Activated CD4-positive, alpha-beta T cell treated with anti-CD3 and anti-CD28 coated beads for 36 hours (primary cell): ENCODE results near the gene HEXIM2. TPM values are rescaled to one million over a fixed set of nuclear protein-coding genes. Genes with fewer than 3 reads are reported as not detected.

ENCODE experiments used
- ATAC-seq: fragments of 200-7000 bp; cut with Tn5 transposase; one replicate; pipeline ENCODE4 v1.10.0; 2021; ENCODE audit warnings: mild to moderate bottlenecking, moderate library complexity
- CTCF ChIA-PET: fragments of 350-600 bp; sonication (Branson Sonifier 250); formaldehyde crosslinking; loops from one replicate; lab custom pipeline; 2021; ENCODE audit warnings: antibody characterized with exemption; lab: Charles Lee
- POLR2A ChIA-PET: fragments of 350-600 bp; sonication (Branson Sonifier 250); formaldehyde crosslinking; loops from one replicate; lab custom pipeline; 2021; ENCODE audit warnings: antibody characterized with exemption, inconsistent platforms; lab: Charles Lee
- DNase-seq: peaks from one replicate; pipeline ENCODE4 v3.0.0-alpha.2; 2020
- H3K27ac Mint-ChIP-seq: one replicate; pipeline ENCODE4 v1.8.0; 2021; ENCODE audit warnings: mixed read lengths
- H3K27me3 Mint-ChIP-seq: one replicate; pipeline ENCODE4 v1.8.0; 2021; ENCODE audit warnings: mixed read lengths
- H3K36me3 Mint-ChIP-seq: one replicate; pipeline ENCODE4 v1.8.0; 2021; ENCODE audit warnings: low read depth, mixed read lengths
- H3K4me1 Mint-ChIP-seq: one replicate; pipeline ENCODE4 v1.8.0; 2021; ENCODE audit warnings: mixed read lengths
- H3K4me3 Mint-ChIP-seq: one replicate; pipeline ENCODE4 v1.8.0; 2021; ENCODE audit warnings: mild to moderate bottlenecking, moderate library complexity, mixed read lengths
- H3K9me3 Mint-ChIP-seq: one replicate; pipeline ENCODE4 v1.8.0; 2021; ENCODE audit warnings: low read depth, mixed read lengths
- intact Hi-C, 2 experiments: fragments of 100-400 bp; cut with DNase I in 1 of 2; cut with micrococcal nuclease in 1 of 2; formaldehyde crosslinking; loops; one replicate each; pipeline versions ENCODE4 v1.14.2 to v1.15.1; 2022 to 2024; cut with DNase I, micrococcal nuclease
- total RNA-seq, 2 experiments: library from RNA; stranded (reverse); gene quantifications; one replicate each; pipeline ENCODE4 v1.2.3, GENCODE V29; 2021

Gene HEXIM2
- total RNA-seq, 2 experiments from 2014 or later: 3.9 to 4.6 TPM

DNA sequence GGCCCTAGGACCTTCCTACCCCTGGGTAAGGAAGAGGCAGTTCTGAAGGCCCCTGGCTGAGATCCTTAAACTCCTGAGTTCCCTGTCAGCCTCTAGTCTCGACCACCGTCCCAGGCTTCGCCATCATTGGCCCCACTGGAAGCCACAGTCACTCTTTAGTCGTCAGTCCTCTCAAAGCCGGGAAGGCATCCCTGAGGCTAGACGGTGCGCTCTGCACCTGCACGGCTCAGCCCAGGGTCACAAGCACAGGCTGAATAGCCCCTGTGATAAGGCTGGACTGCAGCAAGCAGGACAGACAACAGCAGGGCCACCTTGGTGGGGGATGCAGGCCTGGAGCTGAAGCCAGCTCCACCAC is 16.7 kb upstream of the HEXIM2 start:
- intact Hi-C loops: loop anchor here (5.0 kb wide), 2 partner anchors 83 to 958 kb away; partner anchors contain the start of genes NMT1 (in 1 of the 2) and TMUB2 (in 1 of the 2)
- H3K9me3 Mint-ChIP-seq: no peaks in the 10 kb centered on the region
- ATAC-seq (no peak), DNase-seq (no peak)
- CTCF ChIA-PET: interaction anchor here (0.5 to 10.0 kb wide), 2 partner anchors 11 to 226 kb away, joined by 3 to 222 read pairs; partner anchors contain the start of genes ACBD4 and PLCD3
- peaks cover 27% of the 10 kb centered on the region for H3K4me1 Mint-ChIP-seq
- peak overlapping the region; percentile 26 for H3K4me3 Mint-ChIP-seq
- H3K27me3 Mint-ChIP-seq: no peaks in the 10 kb centered on the region
- POLR2A ChIA-PET: interaction anchor here (1.4 to 1.6 kb wide), 3 partner anchors 10 to 84 kb away, joined by 3 to 7 read pairs (median 5); partner anchors contain the start of genes ACBD4 and HEXIM2
- peaks cover 21% of the 10 kb centered on the region for H3K36me3 Mint-ChIP-seq
- H3K27ac Mint-ChIP-seq: no peak overlapping the region

DNA sequence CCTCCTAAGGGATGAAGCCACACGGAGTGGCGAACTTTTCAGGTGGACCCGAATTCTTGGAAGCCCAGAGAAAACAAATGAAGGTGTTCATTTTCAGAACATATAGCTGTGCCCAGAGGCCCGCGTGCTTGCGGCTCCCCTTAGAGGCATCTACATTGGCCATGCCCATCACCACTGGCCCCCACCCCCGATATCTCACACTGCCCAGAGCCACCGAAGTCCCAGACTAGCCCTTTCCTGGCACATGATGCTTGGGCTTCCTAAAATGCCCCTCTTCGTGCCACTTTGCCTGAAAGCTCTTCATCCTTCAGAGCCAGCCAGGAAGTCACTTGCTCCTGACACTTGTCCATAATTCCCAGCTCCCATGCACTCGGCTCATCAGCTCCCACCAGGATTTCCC is 15.5 kb upstream of the HEXIM2 start:
- Mint-ChIP-seq H3K9me3 (no peaks in the 10 kb centered on the region), H3K4me3 (peak overlapping the region; percentile 99), H3K27me3 (no peaks in the 10 kb centered on the region), H3K36me3 (peaks cover 31% of the 10 kb centered on the region), H3K27ac (peak overlapping the region; percentile 100), H3K4me1 (peaks cover 32% of the 10 kb centered on the region)
- POLR2A ChIA-PET: interaction anchor here (1.4 kb wide), 1 partner anchor 15 kb away, joined by 5 read pairs; the partner anchor contains the start of gene HEXIM2
- CTCF ChIA-PET: interaction anchor here (0.6 to 10.0 kb wide), 3 partner anchors 12 to 171 kb away, joined by 3 to 222 read pairs (median 4); partner anchors contain the start of genes ACBD4, MAP3K14 and PLCD3
- DNase-seq (no peak), ATAC-seq (no peak)
- intact Hi-C loops: loop anchor here (5.0 kb wide), 2 partner anchors 84 to 959 kb away; partner anchors contain the start of genes NMT1 (in 1 of the 2) and TMUB2 (in 1 of the 2)

DNA sequence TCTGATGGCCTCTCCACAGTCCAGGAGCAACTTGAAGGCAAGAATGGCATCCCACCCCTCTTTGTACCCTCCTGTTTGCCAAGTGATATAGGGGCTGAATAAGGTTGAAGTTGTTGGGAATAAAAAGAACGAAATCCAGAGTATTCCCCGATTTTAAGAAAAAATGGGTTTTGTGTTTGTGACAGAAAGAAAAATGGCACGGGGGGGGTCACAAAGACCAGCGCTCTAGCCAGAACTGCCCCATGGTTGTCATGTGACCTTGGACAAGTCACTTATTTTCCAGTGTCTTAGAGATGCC is 15.1 kb upstream of the HEXIM2 start:
- intact Hi-C loops: loop anchor here (5.0 kb wide), 2 partner anchors 84 to 959 kb away; partner anchors contain the start of genes NMT1 (in 1 of the 2) and TMUB2 (in 1 of the 2)
- peaks cover 35% of the 10 kb centered on the region for H3K36me3 Mint-ChIP-seq
- no peaks in the 10 kb centered on the region for H3K9me3 Mint-ChIP-seq
- ChIA-PET POLR2A (interaction anchor here (1.4 kb wide), 1 partner anchor 15 kb away, joined by 5 read pairs; the partner anchor contains the start of gene HEXIM2), CTCF (interaction anchor here (0.6 to 10.0 kb wide), 3 partner anchors 12 to 170 kb away, joined by 3 to 222 read pairs (median 4); partner anchors contain the start of genes ACBD4, MAP3K14 and PLCD3)
- no peak for ATAC-seq
- H3K4me1 Mint-ChIP-seq: peaks cover 36% of the 10 kb centered on the region
- H3K4me3 Mint-ChIP-seq: peak overlapping the region; percentile 99
- H3K27ac Mint-ChIP-seq: peak overlapping the region; percentile 100
- no peak for DNase-seq
- H3K27me3 Mint-ChIP-seq: no peaks in the 10 kb centered on the region

DNA sequence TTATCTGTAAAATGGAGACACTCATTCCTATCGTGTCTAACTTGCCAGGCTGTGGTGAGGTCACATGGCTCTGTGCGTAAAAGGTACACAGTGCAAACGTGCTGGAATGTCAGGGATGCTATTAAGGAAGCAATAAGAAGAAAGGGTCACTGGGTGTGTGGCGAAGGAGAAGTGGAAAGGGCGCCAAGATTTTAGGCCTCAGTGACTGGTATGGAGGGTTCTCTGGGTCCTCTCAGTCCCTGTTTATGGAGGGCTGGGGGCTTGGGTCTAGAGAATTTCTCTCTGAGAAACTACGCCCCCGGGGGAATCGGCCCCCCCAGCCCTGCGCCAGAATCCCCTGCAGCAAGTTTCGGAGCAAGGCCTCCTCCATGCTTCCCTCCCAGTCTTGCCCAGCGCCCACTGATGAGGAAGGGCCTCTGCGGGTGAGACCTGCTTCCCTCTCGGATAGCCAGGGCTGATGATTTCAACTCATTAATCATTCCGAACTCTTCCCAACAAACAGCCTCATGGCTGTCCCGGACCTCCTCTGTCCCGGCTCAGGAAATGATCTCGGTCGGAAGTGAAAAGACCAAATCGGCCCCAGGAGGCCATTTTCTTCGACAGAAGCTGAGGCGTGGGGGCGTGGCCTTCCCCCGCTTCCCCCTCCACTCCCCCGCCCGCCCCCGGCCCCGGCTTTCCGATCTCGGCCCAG is 14.6 kb upstream of the HEXIM2 start:
- intact Hi-C loops: loop anchor here (1.0 to 5.0 kb wide), 3 partner anchors 85 to 960 kb away; partner anchors contain the start of genes NMT1 (in 1 of the 2) and TMUB2 (in 1 of the 2)
- Mint-ChIP-seq H3K4me1 (peaks cover 38% of the 10 kb centered on the region), H3K27ac (peak overlapping the region; percentile 100), H3K36me3 (peaks cover 37% of the 10 kb centered on the region), H3K9me3 (no peaks in the 10 kb centered on the region), H3K27me3 (no peaks in the 10 kb centered on the region), H3K4me3 (peak overlapping the region; percentile 99)
- ChIA-PET POLR2A (interaction anchor here (3.3 to 6.5 kb wide), 5 partner anchors 11 to 165 kb away, joined by 26 to 247 read pairs (median 38); partner anchors contain the start of genes ACBD4, HEXIM2 and NMT1), CTCF (interaction anchor here (0.6 to 10.0 kb wide), 5 partner anchors 13 to 170 kb away, joined by 3 to 222 read pairs (median 6); partner anchors contain the start of genes ACBD4, HEXIM2, MAP3K14 and PLCD3)
- no peak for DNase-seq
- peak; percentile 1 for ATAC-seq

DNA sequence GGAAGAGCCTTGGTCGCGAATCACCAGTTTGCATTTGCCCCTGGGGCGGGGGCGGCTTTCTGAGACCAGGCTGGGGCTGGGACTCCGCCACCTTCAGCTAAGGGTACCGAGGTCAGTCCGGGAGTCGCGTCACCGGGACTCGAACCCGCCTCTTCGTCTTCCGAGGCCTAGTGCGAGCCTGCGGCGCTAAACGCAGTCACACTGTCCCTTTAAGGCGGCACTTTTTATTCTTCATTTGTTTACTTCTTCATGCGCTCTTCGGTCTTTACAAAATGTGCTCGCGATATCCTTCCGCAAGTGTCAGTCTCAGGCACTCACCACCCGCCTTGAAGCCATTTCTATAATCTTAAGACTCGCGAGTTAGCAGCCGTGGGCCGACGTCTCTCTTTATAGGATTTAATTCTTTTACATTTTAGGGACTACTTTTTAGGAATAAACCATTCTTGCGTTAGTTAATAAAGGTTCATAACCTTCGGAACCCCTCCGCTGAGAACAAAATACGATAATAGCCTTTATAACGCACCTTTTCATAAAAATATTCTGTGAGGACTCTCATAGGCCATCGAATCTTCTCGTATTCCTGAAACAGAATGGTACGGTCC is 14.0 kb upstream of the HEXIM2 start:
- Mint-ChIP-seq H3K4me1 (peaks cover 38% of the 10 kb centered on the region), H3K4me3 (peak overlapping the region; percentile 99), H3K9me3 (no peaks in the 10 kb centered on the region), H3K27ac (peak overlapping the region; percentile 100), H3K36me3 (peaks cover 37% of the 10 kb centered on the region), H3K27me3 (no peaks in the 10 kb centered on the region)
- POLR2A ChIA-PET: interaction anchor here (0.5 to 6.5 kb wide), 17 partner anchors 9 to 943 kb away, joined by 3 to 247 read pairs (median 11); partner anchors contain the start of genes ACBD4, EFTUD2, HEXIM2 and MAP3K14
- DNase-seq (peak; percentile 90), ATAC-seq (peak; percentile 37)
- intact Hi-C loops: loop anchor here (1.0 to 5.0 kb wide), 12 partner anchors 12 to 960 kb away; partner anchors contain the start of genes ACBD4 (in 2 of the 2), HEXIM2 (in 2 of the 2), NMT1 (in 2 of the 2) and DCAKD (in 1 of the 2)
- CTCF ChIA-PET: interaction anchor here (0.8 to 10.0 kb wide), 6 partner anchors 8 to 50 kb away, joined by 5 to 222 read pairs (median 56); partner anchors contain the start of genes ACBD4, HEXIM2 and PLCD3

DNA sequence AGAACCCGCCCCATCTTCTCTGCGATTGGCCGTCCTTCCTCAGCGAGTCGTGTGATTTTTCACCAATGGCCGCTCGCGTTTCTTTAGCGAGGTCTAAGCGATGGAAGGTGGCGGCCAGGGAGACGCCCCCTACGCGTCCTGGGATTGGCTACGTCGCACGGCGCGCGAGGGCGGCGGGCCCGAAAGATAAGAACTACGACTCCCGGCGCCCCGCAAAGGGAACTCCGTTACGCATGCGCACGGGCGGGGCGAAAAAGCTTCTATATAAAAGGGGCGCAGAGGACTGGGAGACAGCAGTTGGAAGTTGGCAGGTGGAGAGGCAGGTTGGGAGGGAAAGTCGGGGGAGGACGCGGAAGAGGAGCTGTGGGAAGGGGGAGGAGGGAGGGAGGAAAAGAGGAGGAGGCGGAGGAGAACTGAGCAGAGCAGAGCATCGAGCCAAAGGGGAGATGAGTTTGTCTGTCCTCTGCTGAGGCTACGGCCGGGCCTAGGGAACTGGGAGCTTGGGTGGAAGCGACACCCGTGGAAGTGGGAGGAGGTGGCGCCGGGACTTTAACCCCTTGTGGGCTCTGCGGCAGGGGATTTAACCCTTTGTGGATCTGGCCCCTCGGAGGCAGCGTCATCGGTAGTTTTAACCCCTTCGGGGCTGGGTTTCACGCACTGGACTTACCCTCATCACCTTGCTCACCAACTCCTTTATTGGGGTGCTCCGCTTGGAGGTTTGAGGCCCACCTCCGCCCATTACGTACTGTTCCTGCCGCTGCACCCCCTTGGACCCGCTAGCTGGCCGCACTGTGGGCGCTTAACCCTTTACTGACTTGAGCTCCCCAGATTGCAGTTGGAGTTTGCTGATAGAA is 13.3 kb upstream of the HEXIM2 start, which contains the start of gene HEXIM1:
HEXIM1 (plus strand) TSS at position 293 of the 854 bp plus-strand sequence. CDS start 716 bp downstream, outside the sequence.
- ChIA-PET CTCF (interaction anchor here (1.0 to 10.0 kb wide), 14 partner anchors 9 to 168 kb away, joined by 3 to 222 read pairs (median 6); partner anchors contain the start of genes ACBD4, HEXIM2, MAP3K14 and PLCD3), POLR2A (interaction anchor here (0.5 to 6.5 kb wide), 31 partner anchors 9 to 1038 kb away, joined by 3 to 247 read pairs (median 7); partner anchors contain the start of genes ACBD4, EFTUD2, FMNL1 and HEXIM2)
- DNase-seq (peak; percentile 99), ATAC-seq (peak; percentile 78)
- Mint-ChIP-seq H3K27me3 (no peaks in the 10 kb centered on the region), H3K4me1 (peaks cover 37% of the 10 kb centered on the region), H3K27ac (peak within 1 kb of the TSS; percentile 100), H3K4me3 (peak within 1 kb of the TSS; percentile 99), H3K36me3 (peaks cover 37% of the 10 kb centered on the region), H3K9me3 (no peaks in the 10 kb centered on the region)
- intact Hi-C loops: loop anchor here (1.0 to 5.0 kb wide), 12 partner anchors 13 to 961 kb away; partner anchors contain the start of genes ACBD4 (in 2 of the 2), HEXIM2 (in 2 of the 2), NMT1 (in 2 of the 2) and DCAKD (in 1 of the 2)

DNA sequence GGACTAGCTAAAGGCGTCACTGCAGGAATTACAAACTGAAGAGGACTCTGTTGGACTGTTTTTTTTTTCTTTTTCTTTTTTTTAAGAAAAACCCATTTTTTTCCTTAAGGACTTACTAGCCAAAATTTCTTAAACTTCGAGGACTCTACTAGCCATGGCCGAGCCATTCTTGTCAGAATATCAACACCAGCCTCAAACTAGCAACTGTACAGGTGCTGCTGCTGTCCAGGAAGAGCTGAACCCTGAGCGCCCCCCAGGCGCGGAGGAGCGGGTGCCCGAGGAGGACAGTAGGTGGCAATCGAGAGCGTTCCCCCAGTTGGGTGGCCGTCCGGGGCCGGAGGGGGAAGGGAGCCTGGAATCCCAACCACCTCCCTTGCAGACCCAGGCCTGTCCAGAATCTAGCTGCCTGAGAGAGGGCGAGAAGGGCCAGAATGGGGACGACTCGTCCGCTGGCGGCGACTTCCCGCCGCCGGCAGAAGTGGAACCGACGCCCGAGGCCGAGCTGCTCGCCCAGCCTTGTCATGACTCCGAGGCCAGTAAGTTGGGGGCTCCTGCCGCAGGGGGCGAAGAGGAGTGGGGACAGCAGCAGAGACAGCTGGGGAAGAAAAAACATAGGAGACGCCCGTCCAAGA is 12.5 kb upstream of the HEXIM2 start:
- Mint-ChIP-seq H3K27ac (peak overlapping the region; percentile 100), H3K36me3 (peaks cover 37% of the 10 kb centered on the region), H3K27me3 (no peaks in the 10 kb centered on the region), H3K4me1 (peaks cover 33% of the 10 kb centered on the region), H3K4me3 (peak overlapping the region; percentile 99), H3K9me3 (no peaks in the 10 kb centered on the region)
- ChIA-PET CTCF (interaction anchor here (0.8 to 10.0 kb wide), 20 partner anchors 8 to 168 kb away, joined by 3 to 222 read pairs (median 6); partner anchors contain the start of genes ACBD4, HEXIM2, MAP3K14 and PLCD3), POLR2A (interaction anchor here (0.6 to 6.5 kb wide), 33 partner anchors 8 to 1037 kb away, joined by 3 to 247 read pairs (median 6); partner anchors contain the start of genes ACBD4, EFTUD2, FMNL1 and HEXIM2)
- peak; percentile 88 for DNase-seq
- intact Hi-C loops: loop anchor here (1.0 to 5.0 kb wide), 5 partner anchors 24 to 962 kb away; partner anchors contain the start of genes NMT1 (in 1 of the 2) and TMUB2 (in 1 of the 2)
- ATAC-seq: peak; percentile 34

DNA sequence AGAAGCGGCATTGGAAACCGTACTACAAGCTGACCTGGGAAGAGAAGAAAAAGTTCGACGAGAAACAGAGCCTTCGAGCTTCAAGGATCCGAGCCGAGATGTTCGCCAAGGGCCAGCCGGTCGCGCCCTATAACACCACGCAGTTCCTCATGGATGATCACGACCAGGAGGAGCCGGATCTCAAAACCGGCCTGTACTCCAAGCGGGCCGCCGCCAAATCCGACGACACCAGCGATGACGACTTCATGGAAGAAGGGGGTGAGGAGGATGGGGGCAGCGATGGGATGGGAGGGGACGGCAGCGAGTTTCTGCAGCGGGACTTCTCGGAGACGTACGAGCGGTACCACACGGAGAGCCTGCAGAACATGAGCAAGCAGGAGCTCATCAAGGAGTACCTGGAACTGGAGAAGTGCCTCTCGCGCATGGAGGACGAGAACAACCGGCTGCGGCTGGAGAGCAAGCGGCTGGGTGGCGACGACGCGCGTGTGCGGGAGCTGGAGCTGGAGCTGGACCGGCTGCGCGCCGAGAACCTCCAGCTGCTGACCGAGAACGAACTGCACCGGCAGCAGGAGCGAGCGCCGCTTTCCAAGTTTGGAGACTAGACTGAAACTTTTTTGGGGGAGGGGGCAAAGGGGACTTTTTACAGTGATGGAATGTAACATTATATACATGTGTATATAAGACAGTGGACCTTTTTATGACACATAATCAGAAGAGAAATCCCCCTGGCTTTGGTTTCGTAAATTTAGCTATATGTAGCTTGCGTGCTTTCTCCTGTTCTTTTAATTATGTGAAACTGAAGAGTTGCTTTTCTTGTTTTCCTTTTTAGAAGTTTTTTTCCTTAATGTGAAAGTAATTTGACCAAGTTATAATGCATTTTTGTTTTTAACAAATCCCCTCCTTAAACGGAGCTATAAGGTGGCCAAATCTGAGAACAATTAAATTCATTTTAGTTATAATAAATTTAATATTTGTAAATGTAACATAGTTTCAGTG is 11.7 kb upstream of the HEXIM2 start:
- CTCF ChIA-PET: interaction anchor here (0.6 to 10.0 kb wide), 22 partner anchors 9 to 181 kb away, joined by 3 to 222 read pairs (median 5); partner anchors contain the start of genes ACBD4, HEXIM2, NMT1 and PLCD3
- ATAC-seq: no peak
- peak; percentile 70 for DNase-seq

More for the DNA sequence above, 11.7 kb upstream of the HEXIM2 start:
- Mint-ChIP-seq H3K36me3 (peaks cover 37% of the 10 kb centered on the region), H3K27me3 (no peaks in the 10 kb centered on the region), H3K27ac (peak overlapping the region; percentile 100), H3K9me3 (no peaks in the 10 kb centered on the region), H3K4me3 (peak overlapping the region; percentile 99), H3K4me1 (peaks cover 31% of the 10 kb centered on the region)
- POLR2A ChIA-PET: interaction anchor here (0.6 to 6.5 kb wide), 25 partner anchors 10 to 169 kb away, joined by 3 to 247 read pairs (median 9); partner anchors contain the start of genes ACBD4, FMNL1, HEXIM2 and MAP3K14
- intact Hi-C loops: loop anchor here (1.0 to 5.0 kb wide), 5 partner anchors 23 to 963 kb away; partner anchors contain the start of genes NMT1 (in 1 of the 2) and TMUB2 (in 1 of the 2)
